Tibial nerve (tissue), 4 donors: ENCODE results near the gene WNT3A. TPM values are rescaled to one million over a fixed set of nuclear protein-coding genes. Genes with fewer than 3 reads are reported as not detected.

Source experiments
- DNase-seq, 2 donors: peaks; one replicate each; pipeline ENCODE4 v3.0.0-alpha.2; 2019; ENCODE audit warnings: low spot score in 2 of 2
- H3K27ac ChIP-seq, 4 donors: fragments of 200-600 bp; sonication (generic) in 3 of 4; one replicate each; pipeline ENCODE4 v1.5.1; 2017 to 2019; ENCODE audit warnings: mild to moderate bottlenecking in 1 of 4
- H3K27me3 ChIP-seq, 2 donors: fragments of 200-600 bp; sonication (generic) in 1 of 2; one replicate each; pipeline versions ENCODE4 v1.5.1 to v1.6.0; 2017 to 2019
- H3K36me3 ChIP-seq, 3 donors: fragments of 200-600 bp; sonication (generic); one replicate each; pipeline ENCODE4 v1.5.1; 2018 to 2019
- H3K4me1 ChIP-seq, 4 donors: fragments of 200-600 bp; sonication (generic) in 3 of 4; one replicate each; pipeline ENCODE4 v1.5.1; 2017 to 2019
- H3K4me3 ChIP-seq, 4 donors: fragments of 200-600 bp; sonication (generic) in 3 of 4; one replicate each; pipeline ENCODE4 v1.5.1; 2017 to 2019; ENCODE audit warnings: mild to moderate bottlenecking in 1 of 4, moderate library complexity in 1 of 4
- H3K9me3 ChIP-seq, 4 donors: fragments of 200-600 bp; sonication (generic) in 3 of 4; one replicate each; pipeline ENCODE4 v1.5.1; 2017 to 2019
- EP300 ChIP-seq, 2 donors: sonication (generic); formaldehyde crosslinking; IDR thresholded peaks; one replicate each; pipeline ENCODE4 v1.6.1; 2017; ENCODE audit warnings: antibody characterized with exemption in 2 of 2, mild to moderate bottlenecking in 1 of 2
- POLR2A ChIP-seq, 2 donors: fragments of 450-650 bp; IDR thresholded peaks; one replicate each; pipeline ENCODE4 v1.6.1; 2017; ENCODE audit warnings: antibody characterized with exemption in 2 of 2, mild to moderate bottlenecking in 2 of 2, moderate library complexity in 2 of 2
- WGBS, 2 donors: methylation state at CpG; one replicate each; pipeline ENCODE4 v1.1.5; 2018; 5-methylcytosine and 5-hydroxymethylcytosine counted together
- total RNA-seq, 4 donors: library from RNA; depleted of rRNA; stranded (reverse); fragments of >200 nt; gene quantifications; one replicate each; pipeline ENCODE4 v1.1.0, GENCODE V29; 2016
- TF ChIP-seq, protein P1 (sequence below), 5 experiments: fragments of 200-600 bp in 3 of 5; fragments of 450-650 bp in 2 of 5; sonication (generic) in 3 of 5; IDR thresholded peaks; one replicate each; pipeline ENCODE4 v1.5.1; 2016 to 2019; ENCODE audit warnings: antibody characterized with exemption in 5 of 5, mild to moderate bottlenecking in 3 of 5, moderate library complexity in 2 of 5

Gene WNT3A
- total RNA-seq, 4 donors from 2014 or later: not detected

DNA sequence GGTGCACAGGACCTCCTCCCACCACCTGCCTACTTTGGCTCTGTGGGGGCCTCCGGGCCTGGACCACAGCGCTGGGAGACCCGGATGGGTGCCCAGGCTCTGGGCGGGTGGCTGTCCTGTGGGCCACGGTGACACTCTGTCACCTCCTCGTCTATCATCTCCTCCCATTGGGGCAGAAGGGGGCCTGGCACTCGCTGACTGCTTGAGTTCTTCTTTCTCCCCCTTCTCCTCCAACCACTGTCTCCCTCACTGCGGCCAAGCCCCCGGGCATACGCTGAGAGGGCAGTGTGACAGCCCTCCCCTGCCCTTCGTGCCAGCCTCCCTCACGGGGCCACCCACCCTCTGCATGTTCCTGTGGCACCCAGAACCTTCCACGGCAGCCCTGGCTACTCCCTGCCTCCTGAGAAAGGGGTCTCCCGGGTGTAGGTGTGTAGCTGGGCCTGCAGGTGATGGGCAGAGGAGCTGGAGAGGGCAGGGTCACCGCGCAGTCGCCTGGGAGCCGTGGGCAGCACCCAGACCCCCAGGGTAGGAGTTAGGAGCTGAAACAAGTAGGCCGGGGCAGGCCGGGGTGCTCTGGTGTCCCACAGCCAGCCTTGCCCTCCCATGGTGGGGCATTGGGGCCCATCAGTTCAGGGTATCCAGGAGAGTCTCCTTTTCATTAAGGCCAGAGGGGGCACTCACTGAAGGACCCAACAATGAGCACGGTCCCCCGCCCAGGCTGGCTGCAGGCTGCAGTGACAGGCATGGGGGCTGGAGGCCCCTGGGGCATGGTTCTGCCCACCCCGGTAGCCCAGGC lies 66.5 kb downstream of the WNT3A start:
- Histone ChIP-seq H3K27ac (no peak overlapping the region), H3K36me3 (no peaks in the 10 kb centered on the region), H3K27me3 (no peaks in the 10 kb centered on the region), H3K4me3 (no peak overlapping the region), H3K9me3 (no peaks in the 10 kb centered on the region), H3K4me1 (peaks cover 0 to 11% (median 0%) of the 10 kb centered on the region in 4 donors)
- no peak for DNase-seq
- no peak for TF ChIP-seq POLR2A (IDR thresholded peaks at IDR 0.05)
- TF ChIP-seq, protein P1, sequence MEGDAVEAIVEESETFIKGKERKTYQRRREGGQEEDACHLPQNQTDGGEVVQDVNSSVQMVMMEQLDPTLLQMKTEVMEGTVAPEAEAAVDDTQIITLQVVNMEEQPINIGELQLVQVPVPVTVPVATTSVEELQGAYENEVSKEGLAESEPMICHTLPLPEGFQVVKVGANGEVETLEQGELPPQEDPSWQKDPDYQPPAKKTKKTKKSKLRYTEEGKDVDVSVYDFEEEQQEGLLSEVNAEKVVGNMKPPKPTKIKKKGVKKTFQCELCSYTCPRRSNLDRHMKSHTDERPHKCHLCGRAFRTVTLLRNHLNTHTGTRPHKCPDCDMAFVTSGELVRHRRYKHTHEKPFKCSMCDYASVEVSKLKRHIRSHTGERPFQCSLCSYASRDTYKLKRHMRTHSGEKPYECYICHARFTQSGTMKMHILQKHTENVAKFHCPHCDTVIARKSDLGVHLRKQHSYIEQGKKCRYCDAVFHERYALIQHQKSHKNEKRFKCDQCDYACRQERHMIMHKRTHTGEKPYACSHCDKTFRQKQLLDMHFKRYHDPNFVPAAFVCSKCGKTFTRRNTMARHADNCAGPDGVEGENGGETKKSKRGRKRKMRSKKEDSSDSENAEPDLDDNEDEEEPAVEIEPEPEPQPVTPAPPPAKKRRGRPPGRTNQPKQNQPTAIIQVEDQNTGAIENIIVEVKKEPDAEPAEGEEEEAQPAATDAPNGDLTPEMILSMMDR (IDR thresholded peaks at IDR 0.05): no peak
- TF ChIP-seq EP300 (IDR thresholded peaks at IDR 0.05): no peak
- 58 to 60% methylated on average over 19 to 20 of the region's 23 CpGs for WGBS, 2 donors

DNA sequence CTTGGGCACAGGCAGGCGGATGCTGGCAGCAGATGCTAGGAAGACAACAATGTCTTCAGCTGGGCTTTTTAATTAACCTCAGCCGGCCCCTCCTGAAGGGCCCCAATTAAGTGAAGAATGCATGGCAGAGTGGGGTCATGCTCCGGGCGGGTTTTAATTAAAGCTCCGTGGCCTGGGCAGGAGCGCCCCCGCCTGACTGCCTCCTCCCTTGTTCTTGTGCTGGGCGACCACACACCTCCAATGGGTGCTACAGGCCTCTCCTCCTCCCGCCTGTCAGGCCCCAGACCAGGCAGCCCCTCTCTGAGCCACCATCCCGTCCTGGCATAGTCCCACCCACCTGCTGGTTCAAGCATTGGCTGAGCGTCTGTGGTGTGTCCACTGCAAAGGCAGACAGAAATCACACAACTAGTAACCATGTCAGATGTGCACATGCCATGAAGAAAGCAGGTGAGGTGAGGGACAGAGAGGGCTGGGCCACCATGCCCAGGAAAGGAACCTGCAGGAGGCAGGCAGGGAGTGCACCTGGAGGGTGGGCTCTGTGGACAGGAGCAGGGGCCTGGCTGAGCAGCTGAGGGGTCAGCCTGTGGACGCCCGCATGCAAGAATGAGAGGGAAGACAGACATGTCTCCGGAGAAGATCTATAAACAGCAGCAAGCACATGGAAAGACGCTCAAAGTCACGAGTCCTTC lies 67.2 kb downstream of the WNT3A start:
- DNase-seq: no peak
- Histone ChIP-seq H3K36me3 (no peaks in the 10 kb centered on the region), H3K9me3 (no peaks in the 10 kb centered on the region), H3K4me1 (peaks cover 0 to 11% (median 0%) of the 10 kb centered on the region in 4 donors), H3K27me3 (no peaks in the 10 kb centered on the region), H3K27ac (no peak overlapping the region), H3K4me3 (no peak overlapping the region)
- WGBS, 2 donors: 29 to 39% methylated on average over 16 of the region's 16 CpGs
- TF ChIP-seq, protein P1 (IDR thresholded peaks at IDR 0.05): no peak
- TF ChIP-seq EP300 (IDR thresholded peaks at IDR 0.05) (no peak), POLR2A (IDR thresholded peaks at IDR 0.05) (no peak)

DNA sequence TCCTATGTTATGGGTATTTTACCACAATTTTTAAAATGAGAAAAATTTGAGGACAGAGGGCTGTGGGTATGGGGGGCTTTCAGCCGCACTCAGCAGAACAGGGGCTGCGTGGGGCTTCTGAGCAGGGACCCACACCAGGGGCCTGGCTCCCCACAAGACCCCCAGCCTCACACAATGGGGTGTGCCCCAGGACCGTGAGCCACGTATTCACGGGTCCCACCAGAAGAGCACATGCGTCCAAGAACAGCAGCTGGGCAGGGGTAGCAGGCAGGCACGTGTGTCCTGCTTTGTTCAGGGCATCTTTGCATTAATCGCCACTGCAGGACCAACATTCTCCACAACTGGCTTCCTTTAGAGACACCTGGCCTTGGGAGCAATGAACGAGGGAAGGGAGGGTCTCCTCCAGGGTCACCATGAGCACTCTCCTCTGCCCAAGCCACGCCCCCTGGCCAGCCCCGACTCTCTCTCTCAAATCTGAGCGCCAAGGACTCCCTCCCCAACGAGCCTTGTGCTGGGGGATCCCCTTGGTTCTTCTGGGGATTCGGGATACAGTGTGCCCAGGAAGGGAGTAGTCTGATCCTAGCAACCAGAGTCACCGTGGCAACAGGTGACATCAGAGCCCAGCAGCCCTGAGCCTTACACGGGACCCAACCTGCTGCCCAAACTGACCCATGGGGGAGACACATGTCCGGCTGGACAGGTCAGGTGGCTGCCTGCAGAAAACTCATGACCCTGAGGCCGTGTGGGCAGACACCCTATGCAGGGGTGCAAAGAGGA lies 68.3 kb downstream of the WNT3A start:
- H3K27me3 ChIP-seq: no peaks in the 10 kb centered on the region
- H3K4me1 ChIP-seq: peaks cover 0 to 15% (median 0%) of the 10 kb centered on the region in 4 donors
- H3K36me3 ChIP-seq: no peaks in the 10 kb centered on the region
- no peak for TF ChIP-seq POLR2A (IDR thresholded peaks at IDR 0.05)
- TF ChIP-seq EP300 (IDR thresholded peaks at IDR 0.05): no peak
- TF ChIP-seq, protein P1 (IDR thresholded peaks at IDR 0.05): no peak
- 39 to 48% methylated on average over 13 to 17 of the region's 18 CpGs for WGBS, 2 donors
- no peak overlapping the region for H3K4me3 ChIP-seq
- DNase-seq: peak in 1 of 2 donors; percentile 8
- no peak overlapping the region for H3K27ac ChIP-seq
- H3K9me3 ChIP-seq: no peaks in the 10 kb centered on the region

DNA sequence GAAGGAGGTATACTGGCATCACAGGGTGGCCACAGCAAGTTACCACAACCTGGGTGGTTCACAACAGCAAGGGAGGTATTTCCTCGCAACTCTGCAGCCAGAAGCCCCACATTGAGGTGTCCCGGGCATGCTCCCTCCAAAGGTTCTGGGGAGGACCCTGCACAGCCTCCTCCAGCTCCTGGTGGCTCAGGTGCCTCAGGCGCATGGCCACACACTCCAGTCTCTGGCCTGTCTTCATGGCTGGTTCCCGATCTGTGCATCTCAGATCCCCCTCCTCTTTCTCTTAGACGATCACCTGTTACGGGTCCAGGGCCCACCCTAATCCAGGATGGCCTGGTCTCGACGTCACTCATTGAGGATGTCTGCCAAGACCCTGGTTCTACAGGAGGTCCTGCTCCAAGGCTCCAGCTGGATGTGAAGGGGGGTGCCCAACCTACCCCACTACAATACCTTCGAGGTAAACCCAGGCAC lies 69.0 kb downstream of the WNT3A start:
- H3K4me1 ChIP-seq: peaks cover 0 to 22% (median 1%) of the 10 kb centered on the region in 4 donors
- WGBS, 2 donors: 76 to 78% methylated on average over 9 of the region's 9 CpGs
- no peak for DNase-seq

More for the DNA sequence above, 69.0 kb downstream of the WNT3A start:
- Histone ChIP-seq H3K36me3 (no peaks in the 10 kb centered on the region), H3K4me3 (no peak overlapping the region), H3K9me3 (no peaks in the 10 kb centered on the region), H3K27ac (no peak overlapping the region), H3K27me3 (no peaks in the 10 kb centered on the region)
- TF ChIP-seq POLR2A (IDR thresholded peaks at IDR 0.05): no peak
- TF ChIP-seq, protein P1 (IDR thresholded peaks at IDR 0.05): no peak
- TF ChIP-seq EP300 (IDR thresholded peaks at IDR 0.05): no peak
